Hematopoietic multipotent progenitor cell treated with erythropoietin and hydrocortisone succinate and interleukin-3 and kit ligand, for 6 days (in vitro differentiated cells): ENCODE measurements around the gene TSPAN18.
"Not testable (repeated sequence)": the region's sequence is repeated elsewhere in the genome, so short reads cannot be mapped to it uniquely, and the experiment has no call there.

ENCODE experiments used
- DNase-seq: peaks from one replicate; pipeline ENCODE4 v3.0.0-alpha.2; 2015

The TSPAN18 gene

DNA sequence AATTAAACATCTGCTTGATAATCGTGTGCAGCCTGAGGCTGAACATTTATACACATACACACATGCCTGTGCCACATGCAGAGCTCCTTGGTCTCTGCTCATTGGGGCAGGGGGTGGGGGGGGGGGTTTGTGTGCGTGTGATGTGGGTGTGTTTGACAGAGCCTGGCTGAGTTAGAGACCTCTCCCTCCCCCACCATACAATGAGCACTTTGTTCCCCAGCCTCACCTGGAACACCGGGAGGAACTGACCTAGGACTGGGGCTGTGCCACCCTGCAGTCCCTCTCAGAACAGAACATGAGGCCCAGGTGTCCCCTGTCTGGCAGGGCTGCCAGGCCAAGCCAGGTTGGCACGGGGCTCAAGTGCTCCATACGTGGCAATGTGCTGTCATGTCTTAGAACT lies 127.3 kb downstream of the TSPAN18 start:
- DNase-seq: no peak

GRCh38 chr11:44854741-44855492 lies 128.2 kb downstream of the TSPAN18 start:
- no peak for DNase-seq

GRCh38 chr11:44855493-44855849 lies 128.7 kb downstream of the TSPAN18 start:
- no peak for DNase-seq

DNA sequence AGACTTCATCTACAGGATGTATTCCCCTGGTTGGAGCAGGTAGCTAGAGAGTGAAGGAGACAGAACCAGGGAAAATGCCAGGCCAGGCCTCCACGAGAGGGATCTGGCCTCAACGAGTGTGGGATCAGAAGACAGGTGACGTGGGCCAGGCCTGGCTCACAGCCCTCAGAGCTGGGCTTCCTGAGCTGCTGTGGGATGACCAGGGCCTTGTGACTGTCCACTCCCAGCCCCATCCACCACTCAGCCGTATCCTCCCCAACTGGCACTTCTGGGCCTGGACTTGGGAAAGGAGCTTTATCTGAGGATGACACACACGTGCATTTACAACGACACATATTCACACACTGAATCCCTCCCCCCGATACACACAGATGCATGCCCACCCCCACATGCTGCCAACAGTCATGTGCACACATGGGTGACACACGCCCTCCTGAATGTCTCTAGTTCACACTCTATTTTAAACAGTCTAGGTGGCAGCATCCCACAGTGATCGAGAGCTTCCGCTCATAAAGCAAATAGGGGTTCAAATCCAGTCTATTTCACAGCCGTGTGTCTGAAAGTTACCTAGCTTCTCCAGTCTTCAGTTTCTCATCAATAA lies 130.8 kb downstream of the TSPAN18 start:
- no peak for DNase-seq

DNA sequence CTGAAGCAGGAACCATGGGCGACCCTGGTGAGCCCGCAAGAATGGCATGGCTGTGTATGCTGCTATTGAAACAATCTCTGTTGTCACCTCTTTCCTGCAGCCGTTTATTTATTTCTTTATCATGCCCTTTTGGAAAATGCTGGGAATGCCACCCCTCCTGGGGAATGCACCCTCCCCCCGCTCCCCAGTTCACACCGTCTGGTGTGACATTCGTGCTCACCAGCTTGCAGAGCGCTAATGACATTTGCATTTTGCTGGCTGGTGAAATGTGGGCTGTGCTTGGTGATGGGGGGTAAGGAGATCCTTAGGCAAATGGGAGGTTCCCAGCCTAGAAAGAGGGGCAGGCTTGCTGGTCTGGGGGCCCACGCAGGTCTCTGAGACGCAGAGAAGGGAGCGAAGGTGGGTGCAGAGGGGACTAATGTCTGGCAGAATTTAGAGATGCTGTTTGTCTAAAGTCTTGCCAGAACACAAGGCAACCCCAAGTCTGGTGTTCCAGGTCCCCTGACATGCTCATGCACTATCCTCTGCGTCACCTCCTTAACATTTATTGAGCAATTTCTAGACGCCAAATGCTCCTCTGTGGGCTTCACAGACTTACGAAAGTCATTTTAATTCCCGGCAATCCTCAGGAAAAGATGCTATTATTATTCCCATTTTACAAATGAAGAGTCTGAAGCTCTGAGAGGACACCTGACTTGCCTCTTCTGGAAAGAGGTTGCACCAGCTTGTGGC lies 132.2 kb downstream of the TSPAN18 start:
- no peak for DNase-seq

DNA sequence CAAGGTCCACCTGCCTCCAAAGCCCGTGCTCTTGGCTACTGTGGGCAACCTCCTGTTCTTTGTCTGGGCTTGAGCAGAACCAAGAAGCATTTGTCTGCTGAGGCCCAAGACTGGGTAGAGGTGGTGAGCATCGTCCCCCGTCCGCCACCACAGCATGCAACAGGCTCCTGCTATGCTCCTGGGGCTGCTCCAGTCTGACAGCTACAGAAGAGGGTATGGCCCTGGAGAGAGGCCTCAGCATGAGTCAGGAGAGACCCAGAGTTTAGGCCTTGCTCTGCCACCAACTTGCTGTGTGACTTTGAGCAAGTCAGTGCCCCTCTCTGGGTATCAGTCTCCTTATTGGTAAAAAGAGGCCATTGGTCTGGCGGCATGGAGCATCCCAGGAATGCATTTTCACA lies 132.8 kb downstream of the TSPAN18 start:
- no peak for DNase-seq

DNA sequence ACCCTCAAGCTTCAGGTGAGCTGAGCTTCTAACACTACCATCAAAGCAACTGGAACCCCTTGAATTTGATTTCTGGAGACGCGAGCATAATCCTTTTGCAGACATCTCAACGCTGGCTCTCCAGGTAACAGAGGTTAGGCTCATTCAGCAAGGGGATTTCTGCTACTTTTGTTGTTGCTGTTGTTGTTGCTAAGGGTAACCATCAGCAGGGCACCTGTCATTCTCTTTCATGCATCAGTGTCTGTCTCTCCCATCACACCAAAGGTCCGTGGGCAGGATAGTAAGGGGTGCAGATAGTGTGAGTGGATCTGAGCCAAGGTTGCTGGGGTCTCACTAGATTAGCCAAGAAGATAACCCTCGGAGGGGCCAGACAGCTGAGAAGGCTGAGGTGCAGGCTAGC lies 133.6 kb downstream of the TSPAN18 start:
- DNase-seq: no peak

DNA sequence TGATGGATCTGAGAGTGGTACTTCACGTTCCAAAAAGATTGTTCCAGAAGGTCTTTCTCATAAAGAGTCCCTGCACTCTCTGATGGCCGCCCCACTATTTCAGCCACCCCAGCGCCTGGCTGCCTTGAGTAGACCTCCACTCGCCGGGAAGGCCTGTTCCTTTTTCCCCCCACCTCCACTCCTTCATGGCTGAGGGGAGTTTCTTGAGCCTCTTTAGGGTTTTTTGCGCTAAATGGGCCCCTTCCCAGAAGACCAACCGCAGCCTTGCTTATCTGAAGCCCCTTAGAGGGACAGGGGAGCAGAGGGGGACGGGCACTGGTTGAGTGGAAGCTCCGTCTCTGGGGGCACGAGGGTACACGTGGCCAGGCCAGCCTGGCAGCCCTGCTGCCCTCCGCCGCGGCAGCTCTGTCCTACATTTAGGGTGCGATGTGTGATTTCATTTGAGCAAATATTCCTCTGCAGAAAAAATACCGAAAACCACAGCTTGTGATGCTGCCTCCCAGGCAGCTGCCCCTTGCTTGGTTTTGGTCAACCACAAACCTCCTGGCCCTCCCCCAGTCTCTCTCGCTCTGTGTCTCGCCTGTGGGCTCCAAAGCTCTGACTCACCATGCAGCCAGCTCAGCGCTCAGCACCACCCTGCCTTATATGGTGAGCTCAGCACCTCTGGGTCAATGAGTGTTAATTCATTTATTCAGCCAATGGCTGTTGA lies 135.2 kb downstream of the TSPAN18 start:
- peak; percentile 95 for DNase-seq

- DNase-seq: no peak
Observed at GRCh38 chr11:44862558-44863101, 135.9 kb downstream of the TSPAN18 start.

DNA sequence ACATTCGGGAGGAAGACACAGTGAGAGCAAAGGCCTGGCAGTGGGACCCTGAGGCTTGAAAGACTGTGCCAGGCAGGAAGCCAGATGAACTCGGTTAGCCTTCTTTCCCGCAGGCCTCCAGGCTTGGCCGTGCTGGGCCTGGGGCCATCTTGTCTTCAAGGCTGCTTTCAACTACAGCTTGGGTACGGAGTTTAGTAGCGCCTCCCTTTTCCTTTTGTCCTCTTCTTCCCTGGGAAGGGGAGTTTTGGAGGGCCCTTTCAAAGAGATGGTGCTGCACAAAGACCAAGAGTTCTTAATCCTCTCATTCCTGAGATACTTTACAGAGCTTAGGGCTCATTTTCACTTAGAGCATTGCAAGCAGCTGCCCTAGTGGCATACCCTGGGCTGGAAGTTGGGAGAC lies 136.5 kb downstream of the TSPAN18 start:
- no peak for DNase-seq

DNA sequence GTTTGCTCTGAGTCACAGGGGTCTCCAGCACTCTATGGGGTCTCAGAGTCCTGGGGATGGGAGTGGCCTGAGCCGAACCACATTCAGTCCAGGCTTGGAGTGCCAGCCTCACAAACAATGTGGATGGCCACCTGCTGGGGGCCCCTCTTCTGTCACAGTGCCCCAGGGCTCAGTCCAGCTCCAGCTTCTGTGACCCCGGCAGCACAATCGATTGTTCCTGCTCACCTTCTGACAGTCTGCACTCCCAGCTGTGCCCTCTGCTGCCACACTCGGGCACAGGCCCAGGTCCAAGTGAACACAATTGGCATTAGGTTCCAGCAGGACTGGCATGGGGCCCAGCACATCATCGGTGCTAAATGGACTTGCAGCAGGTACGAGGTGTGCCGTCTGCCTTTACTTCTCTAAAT lies 139.1 kb downstream of the TSPAN18 start:
- DNase-seq: no peak

GRCh38 chr11:44866286-44866685 lies 139.5 kb downstream of the TSPAN18 start:
- no peak for DNase-seq

- DNase-seq: no peak
Observed at GRCh38 chr11:44868021-44868420, 141.3 kb downstream of the TSPAN18 start.

GRCh38 chr11:44868455-44869421 lies 142.0 kb downstream of the TSPAN18 start:
- DNase-seq: no peak

- peak; percentile 64 for DNase-seq
Observed at GRCh38 chr11:44870181-44870580, 143.4 kb downstream of the TSPAN18 start.

- no peak for DNase-seq
Observed at GRCh38 chr11:44870615-44871176, 143.9 kb downstream of the TSPAN18 start.

DNA sequence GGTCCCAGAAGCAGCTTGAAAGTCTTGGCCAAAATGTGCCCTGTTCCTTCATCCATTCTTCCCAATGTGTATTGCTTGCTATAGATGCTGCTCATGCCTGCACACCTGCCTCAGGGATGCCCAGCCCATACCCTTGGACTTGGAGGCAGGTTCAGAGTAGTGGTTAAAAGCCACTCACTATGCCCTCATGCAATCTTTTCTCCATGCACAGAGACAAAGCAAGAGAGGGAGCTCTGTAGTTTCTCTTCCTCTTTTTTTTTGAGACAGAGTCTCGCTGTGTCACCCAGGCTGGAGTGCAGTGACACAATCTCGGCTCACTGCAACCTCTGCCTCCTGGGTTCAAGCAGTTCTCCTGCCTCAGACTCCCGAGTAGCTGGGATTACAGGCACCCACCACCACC lies 144.9 kb downstream of the TSPAN18 start:
- DNase-seq: not testable (repeated sequence)

- no peak for DNase-seq
Observed at GRCh38 chr11:44872556-44872955, 145.8 kb downstream of the TSPAN18 start.

- DNase-seq: no peak
Observed at GRCh38 chr11:44873537-44873936, 146.8 kb downstream of the TSPAN18 start.

- no peak for DNase-seq
Observed at GRCh38 chr11:44874284-44874683, 147.5 kb downstream of the TSPAN18 start.

GRCh38 chr11:44875037-44875436 lies 148.3 kb downstream of the TSPAN18 start:
- no peak for DNase-seq
